ENCODE results near the gene OBSCN.
"Not testable (repeated sequence)": the region's sequence is repeated elsewhere in the genome, so short reads cannot be mapped to it uniquely, and the experiment has no call there.

Gene OBSCN

GRCh38 chr1:228185641-228185965 is 22.2 kb upstream of the OBSCN start:
- no peak for DNase-seq (ENCODE audit: low read depth in 2 of 2)

- not testable (repeated sequence) for DNase-seq (ENCODE audit: low read depth in 2 of 2)
Measured at GRCh38 chr1:228188249-228188648, 19.6 kb upstream of the OBSCN start.

DNA sequence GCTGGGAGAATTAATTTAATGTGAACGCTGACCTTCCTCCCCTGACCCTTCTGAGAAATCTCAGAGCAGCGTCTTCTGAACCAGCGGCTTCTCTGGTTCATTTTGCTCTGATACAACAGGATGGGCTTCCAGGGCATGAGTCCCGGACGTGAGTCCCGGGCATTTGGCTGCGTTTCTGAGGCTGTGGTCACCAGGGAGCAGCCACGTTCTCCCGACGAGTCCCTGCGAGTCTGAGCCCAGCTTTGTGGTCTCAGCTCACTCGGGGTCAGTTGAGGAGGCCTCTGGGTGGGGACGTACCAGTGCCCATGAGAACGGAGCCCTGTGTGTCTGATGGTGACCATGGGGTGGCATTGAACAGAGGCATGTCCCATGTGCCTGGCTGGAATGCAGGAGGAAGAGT is 17.7 kb upstream of the OBSCN start:
- no peak for DNase-seq (ENCODE audit: low read depth in 2 of 2)

DNA sequence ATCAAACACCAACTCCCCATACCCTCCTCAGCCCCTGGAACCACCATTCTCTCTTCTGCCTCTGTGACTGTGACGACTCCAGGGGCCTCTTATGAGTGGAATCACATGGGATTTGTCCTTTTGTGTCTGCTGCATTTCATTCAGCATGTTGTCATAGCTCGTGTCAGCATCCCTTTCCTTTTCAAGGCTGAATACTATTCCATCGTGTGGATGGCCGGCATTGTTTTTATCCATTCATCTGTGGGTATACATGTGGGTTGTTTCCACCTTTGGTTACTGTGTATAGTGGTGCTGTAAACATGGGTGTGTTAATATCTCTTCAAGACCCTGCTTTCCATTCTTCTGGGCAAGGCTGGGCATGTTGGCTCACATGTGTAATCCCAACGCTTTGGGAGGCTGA is 17.1 kb upstream of the OBSCN start:
- DNase-seq (ENCODE audit: low read depth in 2 of 2) = no peak

DNA sequence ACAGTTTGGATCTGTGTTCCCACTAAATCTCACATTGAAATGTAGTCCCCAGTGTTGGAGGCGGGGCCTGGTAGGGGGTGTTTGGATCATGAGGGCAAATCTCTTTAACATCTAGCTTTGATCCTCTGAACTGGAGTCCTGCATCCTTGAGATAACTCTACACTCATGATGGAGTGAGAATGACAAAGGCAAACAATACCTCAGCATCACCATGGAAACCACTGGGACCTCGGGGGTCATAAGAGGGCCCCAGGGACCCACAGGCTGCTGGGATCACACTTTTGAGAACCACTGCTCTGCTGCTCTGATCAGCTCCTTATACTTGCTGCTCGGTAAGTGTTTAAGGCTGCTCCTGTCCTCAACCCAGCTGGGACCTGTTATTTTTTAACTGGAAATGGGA is 13.4 kb upstream of the OBSCN start:
- no peak for DNase-seq (ENCODE audit: low read depth in 2 of 2)

DNA sequence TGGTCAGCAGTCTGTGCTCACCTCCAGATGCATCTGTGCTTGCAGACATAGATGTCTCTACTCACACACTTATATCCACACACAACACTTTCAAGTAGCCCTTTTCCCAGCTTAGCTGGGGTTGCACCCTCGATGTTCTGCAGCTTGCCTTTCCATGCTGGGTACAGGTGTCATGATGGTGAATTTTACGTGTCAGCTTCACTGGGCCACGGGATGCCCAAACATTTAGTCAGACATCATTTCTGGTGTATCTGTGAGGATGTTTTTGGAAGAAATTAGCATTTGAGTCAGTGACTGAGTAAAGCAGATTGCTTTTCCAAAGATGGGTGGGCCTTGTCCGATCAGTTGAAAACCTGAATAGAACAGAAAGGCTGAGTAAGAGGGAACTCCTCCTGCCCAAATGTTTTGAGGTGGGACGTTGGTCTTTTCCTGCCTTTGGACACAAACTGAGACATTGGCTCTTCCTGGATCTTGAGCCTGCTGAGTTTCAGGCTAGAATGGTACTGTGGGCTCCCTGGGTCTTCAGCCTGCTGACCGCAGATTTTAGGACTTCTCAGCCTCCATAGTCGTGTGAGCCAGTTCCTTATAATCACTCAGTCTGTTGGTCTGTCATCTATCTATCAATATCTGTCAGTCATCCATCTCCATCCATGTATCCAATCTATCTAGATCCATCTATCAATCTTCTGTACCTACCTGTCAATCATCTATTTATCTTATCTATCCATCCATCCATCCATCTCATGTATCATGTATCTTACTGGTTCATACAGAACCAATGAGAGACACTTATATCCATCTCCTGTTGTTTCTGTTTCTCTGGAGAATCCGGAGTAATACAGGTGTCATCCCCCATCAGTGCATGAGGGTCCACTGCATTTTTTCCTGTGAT is 12.7 kb upstream of the OBSCN start:
- DNase-seq (ENCODE audit: low read depth in 2 of 2) = no peak

DNA sequence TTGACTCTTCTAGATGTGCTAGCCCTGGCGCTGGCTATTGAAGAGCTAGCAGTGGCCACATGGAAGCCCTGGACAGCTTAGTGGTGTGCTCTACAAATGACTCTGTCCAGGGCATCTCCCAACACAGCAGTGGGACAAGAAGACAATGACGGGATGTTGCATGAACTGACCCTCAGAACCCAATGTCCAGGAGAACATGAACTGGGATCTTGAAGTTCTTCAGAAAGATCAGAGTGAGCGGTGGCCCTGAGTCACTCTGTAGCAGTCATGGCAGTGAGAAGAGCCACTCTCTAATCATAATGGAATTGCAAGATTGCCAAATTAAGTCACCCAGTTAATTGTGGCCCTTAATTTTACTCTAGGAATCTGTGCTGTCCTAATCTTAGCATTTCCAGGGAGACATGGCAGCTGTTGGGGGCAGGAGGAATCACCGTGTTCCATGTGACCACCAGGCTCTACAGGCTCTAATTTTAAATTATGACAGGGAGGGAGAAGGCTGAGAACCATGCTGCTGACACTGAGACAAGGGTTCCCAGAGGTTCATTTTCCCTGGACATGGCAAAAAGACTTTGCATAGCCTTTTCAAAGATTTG is 10.2 kb upstream of the OBSCN start:
- DNase-seq (ENCODE audit: low read depth in 2 of 2) = no peak

DNA sequence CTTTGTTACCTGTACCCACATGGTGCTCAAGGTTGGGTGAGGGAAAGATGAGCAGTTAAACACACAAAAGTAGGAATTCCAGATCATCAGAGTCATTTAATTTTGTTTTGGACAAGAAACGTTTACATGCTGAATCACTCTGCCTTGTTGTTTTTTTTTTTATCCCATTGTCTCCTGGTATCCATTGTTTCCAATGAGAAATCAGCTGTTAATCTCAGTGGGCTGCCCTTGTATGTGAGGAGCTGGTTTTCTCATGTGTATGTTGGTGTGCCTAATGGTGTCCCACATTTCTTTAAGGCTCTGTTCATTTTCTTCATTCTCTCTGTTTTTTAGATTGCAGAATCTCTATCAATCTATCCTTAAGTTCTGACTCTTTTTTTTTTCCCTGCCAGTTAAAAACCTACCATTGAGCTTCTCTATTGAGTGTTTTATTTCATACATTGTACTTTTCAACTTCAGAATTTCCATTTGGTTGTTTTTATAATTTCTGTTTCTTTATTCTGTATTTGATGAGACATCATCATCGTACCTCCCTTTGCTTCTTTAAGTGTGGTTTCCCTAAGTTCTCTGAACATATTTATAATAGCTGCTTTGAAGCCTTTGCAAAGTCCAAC is 8.8 kb upstream of the OBSCN start:
- no peak for DNase-seq (ENCODE audit: low read depth in 2 of 2)

- no peak for DNase-seq (ENCODE audit: low read depth in 2 of 2)
Measured at GRCh38 chr1:228204958-228205357, 2.9 kb upstream of the OBSCN start.

GRCh38 chr1:228205526-228206436 is 2.1 kb upstream of the OBSCN start:
- no peak for DNase-seq (ENCODE audit: low read depth in 2 of 2)

DNA sequence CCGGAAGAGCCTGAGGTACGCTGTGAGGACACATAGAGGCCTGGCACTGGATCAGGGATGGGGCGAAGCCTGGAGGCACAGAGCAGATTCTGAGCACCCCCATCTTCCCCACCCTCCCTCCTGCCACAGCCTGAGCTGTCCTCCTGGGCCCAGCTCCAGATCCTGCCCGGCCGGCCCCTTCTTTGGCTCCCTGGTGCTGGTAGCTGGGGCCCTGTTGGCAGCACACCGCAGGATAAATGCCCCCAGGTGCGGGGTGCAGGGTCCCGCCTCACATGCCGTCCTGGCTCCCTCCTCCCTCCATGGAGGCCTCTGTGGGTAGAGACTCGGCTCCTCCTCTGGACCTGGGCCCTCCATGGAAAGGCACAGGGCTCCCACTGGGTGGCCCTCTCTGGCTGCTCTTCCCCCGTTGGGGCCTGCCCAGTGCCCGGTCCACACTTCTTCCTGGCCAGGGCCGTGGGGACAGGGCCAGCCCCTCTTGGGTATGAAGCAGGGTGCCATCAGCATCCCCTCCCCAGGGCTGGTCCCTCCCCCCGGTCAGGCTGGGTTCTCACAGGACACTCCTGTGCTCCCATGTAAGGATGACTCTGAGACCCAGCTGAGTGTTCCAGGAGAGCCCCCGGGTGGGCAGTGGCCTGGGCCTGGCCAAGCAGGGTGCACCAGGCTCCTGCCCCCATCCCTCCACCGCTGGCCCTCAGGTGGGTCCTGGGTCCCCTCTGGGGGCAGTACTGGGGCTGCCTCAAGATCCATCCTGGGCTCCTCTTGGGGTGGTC is 1.1 kb upstream of the OBSCN start:
- DNase-seq (ENCODE audit: low read depth in 2 of 2) = no peak

DNA sequence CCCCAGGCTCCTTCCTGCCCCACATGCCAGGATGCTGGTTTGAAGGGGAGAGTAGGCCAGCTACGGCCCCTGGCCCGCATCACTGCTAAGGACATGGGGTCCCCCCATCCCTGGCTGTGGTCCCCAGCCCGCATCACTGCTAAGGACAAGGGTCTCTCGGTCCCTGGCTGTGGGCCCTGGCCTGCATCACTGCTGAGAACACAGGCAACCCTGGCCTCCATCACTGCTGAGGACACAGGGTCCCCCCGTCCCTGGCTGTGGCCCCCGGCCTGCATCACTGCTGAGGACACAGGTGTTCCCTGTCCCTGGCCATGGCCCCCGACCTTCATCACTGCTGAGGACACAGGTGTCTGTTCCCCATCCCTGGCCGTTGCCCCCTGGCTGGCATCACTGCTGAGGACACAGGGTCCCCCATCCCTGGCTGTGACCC is 448 bp upstream of the OBSCN start:
- DNase-seq (ENCODE audit: low read depth in 2 of 2) = no peak

DNA sequence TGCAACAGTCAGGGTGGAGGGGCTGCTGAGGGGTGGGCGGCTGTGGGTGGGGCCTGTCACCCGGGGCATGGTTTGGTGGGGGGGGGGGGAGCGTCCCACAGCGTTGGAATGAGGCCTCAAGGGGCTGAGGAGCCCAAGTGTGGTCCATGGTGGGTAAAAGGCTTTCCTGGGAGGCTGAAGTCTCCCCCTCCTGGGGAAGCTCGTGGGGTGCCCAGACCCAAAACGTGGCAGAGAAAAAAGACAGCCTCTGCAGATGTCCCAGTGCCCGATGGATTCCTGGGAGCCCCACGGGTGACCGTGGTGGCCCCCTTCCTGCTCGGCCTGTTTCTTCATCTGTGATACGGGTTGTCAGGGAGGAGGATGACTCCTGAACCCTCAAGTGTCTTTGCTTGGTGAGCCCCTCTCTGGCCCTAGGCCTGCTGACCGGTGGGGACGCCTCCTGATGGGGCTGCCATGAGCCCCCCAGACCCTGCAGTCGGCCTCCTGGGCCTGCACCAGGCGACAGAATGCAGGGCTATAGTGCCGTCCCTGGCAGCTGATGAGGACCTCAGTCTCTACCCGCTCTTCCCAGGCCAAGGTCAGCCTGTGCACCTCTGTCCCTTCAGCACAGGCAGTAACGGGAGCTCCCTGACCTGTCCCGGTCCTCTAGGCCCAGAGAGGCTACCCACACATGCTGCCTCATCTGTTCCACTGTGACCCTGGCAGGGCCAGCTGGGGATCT is 1.1 kb downstream of the OBSCN start:
- no peak for DNase-seq (ENCODE audit: low read depth in 2 of 2)

GRCh38 chr1:228209657-228210056 is 1.8 kb downstream of the OBSCN start:
- DNase-seq (ENCODE audit: low read depth in 2 of 2) = no peak

DNA sequence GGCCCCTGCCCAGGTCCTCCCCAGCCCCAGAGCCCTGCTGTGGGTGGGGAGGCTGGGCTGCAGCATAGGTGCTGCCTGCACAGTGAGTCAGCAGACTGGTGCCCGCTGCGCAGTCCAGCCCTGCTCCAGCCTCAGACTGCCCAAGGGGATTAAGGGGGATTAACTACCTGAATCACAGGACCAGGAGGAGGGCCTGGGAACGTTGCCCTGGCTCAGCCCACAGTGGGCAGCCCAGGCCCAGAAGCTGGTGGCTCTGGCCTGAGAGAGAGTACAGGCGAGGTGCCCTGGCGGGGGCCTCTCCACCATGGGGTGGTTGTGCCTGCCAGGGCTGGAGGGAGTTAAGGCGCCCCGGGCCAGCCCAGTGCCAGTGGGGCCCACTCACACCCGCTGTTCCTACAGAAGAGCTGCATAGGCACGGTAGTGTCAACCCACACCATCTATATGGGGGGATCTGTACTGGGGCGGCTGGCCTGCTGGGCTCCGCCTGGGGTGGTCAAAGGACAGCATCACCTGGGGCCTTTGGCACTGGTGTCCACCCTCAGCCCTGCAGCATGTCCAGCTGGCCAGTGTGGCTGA is 2.3 kb downstream of the OBSCN start:
- no peak for DNase-seq (ENCODE audit: low read depth in 2 of 2)

DNA sequence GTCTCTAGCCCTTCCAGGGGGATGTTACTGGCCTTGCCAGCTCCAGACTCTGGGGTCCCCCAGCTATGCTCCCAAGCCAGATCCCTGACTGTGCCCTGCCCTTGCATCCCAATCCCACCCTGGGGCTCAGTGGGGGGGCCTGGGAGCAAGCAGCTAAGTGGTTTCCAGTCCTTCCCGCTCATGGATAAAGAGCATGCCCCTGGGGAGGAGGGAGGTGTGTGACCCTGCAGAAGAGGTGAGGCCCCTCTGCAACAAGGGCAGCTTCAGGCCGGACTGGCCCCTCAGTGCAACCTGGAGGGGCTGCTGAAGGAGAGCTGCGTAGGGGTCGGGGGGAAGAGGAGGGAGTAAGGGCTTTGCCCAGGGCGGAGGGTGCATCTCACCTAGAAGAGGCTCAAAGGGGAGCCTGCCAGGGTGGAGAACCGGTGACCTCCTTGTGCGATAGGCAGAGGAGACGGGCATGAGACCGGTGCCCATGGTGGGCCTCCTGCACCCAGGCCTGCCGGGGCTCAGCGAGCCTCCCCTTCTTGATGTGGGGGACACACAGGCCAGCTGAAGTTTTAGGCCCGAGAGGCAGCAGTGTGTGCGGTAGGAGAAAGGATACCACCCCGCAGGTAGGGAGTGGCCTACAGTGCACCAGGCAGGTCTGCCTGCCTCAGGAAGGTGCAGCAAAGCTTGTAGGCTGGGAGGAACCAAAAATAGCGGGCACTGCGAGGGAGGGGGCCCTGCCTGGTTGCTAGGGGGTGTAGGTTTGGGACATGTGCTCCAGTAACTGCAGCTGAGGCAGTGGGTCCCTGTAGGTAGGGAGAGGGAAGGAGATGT is 3.1 kb downstream of the OBSCN start:
- DNase-seq (ENCODE audit: low read depth in 2 of 2) = no peak

DNA sequence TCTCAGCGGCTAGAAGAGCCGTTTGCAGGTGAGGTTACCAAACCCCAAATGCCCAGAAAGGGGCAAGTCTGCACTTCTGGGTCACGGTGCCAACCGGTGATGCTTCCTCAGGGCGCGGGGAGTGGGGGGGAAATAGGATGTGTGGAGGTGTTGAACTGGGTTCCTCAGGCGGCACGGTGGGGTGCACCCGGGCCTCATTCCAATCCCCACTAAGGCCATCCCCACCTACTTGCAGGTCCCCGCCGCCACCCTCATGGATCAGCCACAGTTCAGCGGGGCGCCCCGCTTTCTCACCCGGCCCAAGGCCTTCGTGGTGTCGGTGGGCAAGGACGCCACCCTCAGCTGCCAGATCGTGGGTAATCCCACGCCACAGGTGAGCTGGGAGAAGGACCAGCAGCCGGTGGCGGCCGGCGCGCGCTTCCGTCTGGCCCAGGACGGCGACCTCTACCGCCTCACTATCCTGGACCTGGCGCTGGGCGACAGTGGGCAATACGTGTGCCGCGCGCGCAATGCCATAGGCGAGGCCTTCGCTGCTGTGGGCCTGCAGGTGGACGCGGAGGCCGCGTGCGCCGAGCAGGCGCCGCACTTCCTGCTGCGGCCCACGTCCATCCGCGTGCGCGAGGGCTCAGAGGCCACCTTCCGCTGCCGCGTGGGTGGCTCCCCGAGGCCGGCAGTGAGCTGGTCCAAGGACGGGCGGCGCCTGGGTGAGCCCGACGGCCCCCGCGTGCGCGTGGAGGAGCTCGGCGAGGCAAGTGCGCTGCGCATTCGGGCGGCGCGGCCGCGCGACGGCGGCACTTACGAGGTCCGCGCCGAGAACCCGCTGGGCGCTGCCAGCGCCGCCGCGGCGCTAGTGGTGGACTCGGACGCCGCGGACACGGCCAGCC is 3.9 kb downstream of the OBSCN start:
- no peak for DNase-seq (ENCODE audit: low read depth in 2 of 2)

DNA sequence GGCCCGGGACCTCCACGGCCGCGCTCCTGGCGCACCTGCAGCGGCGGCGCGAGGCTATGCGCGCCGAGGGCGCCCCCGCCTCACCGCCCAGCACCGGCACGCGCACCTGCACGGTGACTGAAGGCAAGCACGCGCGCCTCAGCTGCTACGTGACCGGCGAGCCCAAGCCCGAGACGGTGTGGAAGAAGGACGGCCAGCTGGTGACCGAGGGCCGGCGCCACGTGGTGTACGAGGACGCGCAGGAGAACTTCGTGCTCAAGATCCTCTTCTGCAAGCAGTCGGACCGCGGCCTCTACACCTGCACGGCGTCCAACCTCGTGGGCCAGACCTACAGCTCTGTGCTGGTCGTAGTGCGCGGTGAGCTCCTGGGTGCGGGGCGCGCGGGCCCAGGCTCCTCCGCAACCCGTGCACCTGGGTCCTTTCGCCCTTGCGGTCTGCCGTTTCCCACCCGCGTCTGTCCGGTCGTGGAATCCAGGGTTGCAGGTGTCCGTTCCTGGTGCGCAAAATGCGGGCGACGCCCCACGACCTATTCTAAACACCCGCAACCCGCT is 4.6 kb downstream of the OBSCN start:
- no peak for DNase-seq (ENCODE audit: low read depth in 2 of 2)
